Keratinocyte (primary cell): Measurements from ENCODE around the gene SRSF4.

Experiments used
- CTCF ChIP-seq, 3 experiments: IDR thresholded peaks in 1 of 3; conservative IDR thresholded peaks in 1 of 3; optimal IDR thresholded peaks in 1 of 3; 2 replicates in 2 of 3; 3 replicates in 1 of 3; pipeline versions ENCODE3 to v1.5.1; 2011; ENCODE audit warnings: low read length in 3 of 3, mild to moderate bottlenecking in 3 of 3, moderate library complexity in 2 of 3, control low read depth in 1 of 3, inconsistent platforms in 1 of 3; ENCODE audit not compliant: insufficient read depth in 2 of 3; ENCODE audit errors: extremely low read depth in 1 of 3
- EZH2 ChIP-seq: IDR thresholded peaks from one replicate; pipeline ENCODE4 v1.6.1; 2012; ENCODE audit warnings: inconsistent platforms, mild to moderate bottlenecking, low read length, moderate library complexity

GRCh38 chr1:29230553-29231378 is 49.1 kb upstream of the SRSF4 start, which contains the start of gene MECR:
- TF ChIP-seq CTCF (optimal IDR thresholded peaks at IDR 0.05 in 1 of 3, IDR thresholded peaks at IDR 0.05 in 1 of 3, conservative IDR thresholded peaks at IDR 0.05 in 1 of 3; ENCODE audit: extremely low read depth in 1 of 3, insufficient read depth in 2 of 3, low read length in 3 of 3) (peak in 1 of 3 experiments; percentile 45), EZH2 (no peak)
